Loucy (cell line): ENCODE data around the gene FOXC1.

ENCODE experiments used
- H2AFZ ChIP-seq: fragments of 200-600 bp; sonication (generic); 2 replicates; pipeline ENCODE4 v1.6.0; 2016; ENCODE audit warnings: antibody characterized with exemption, mild to moderate bottlenecking, low read length, moderate library complexity
- H3F3A ChIP-seq: fragments of 200-600 bp; 2 replicates; pipeline ENCODE4 v1.6.0; 2016; ENCODE audit warnings: antibody characterized with exemption, low read depth, mild to moderate bottlenecking
- H3K27me3 ChIP-seq: fragments of 200-600 bp; sonication (generic); 2 replicates; pipeline ENCODE4 v1.6.1; 2014; ENCODE audit warnings: low read length, mild to moderate bottlenecking; ENCODE audit not compliant: insufficient read depth, poor library complexity, severe bottlenecking
- H3K36me3 ChIP-seq: fragments of 200-600 bp; sonication (generic); 2 replicates; pipeline ENCODE4 v1.6.1; 2016; ENCODE audit warnings: low read length; ENCODE audit not compliant: insufficient read depth
- H3K4me1 ChIP-seq: fragments of 200-600 bp; sonication (generic); 2 replicates; pipeline ENCODE4 v1.5.1; 2014; ENCODE audit warnings: low read length, mild to moderate bottlenecking; ENCODE audit not compliant: insufficient read depth, poor library complexity, severe bottlenecking
- H3K4me2 ChIP-seq: fragments of 200-600 bp; sonication (generic); 2 replicates; pipeline ENCODE4 v1.6.0; 2014; ENCODE audit warnings: antibody characterized with exemption, low read length, low read depth, mild to moderate bottlenecking; ENCODE audit not compliant: poor library complexity, severe bottlenecking
- H3K4me3 ChIP-seq: fragments of 200-600 bp; sonication (generic); 2 replicates; pipeline ENCODE4 v1.5.1; 2014; ENCODE audit warnings: low read length, mild to moderate bottlenecking, mixed read lengths; ENCODE audit not compliant: poor library complexity, severe bottlenecking
- H3K79me2 ChIP-seq: fragments of 200-600 bp; sonication (generic); 2 replicates; pipeline ENCODE4 v1.6.1; 2014; ENCODE audit warnings: low read length; ENCODE audit not compliant: insufficient read depth
- H3K9ac ChIP-seq: fragments of 200-600 bp; sonication (generic); 2 replicates; pipeline ENCODE4 v1.6.0; 2014; ENCODE audit warnings: mild to moderate bottlenecking, low read depth, low read length, moderate library complexity; ENCODE audit not compliant: poor library complexity, severe bottlenecking
- H3K9me2 ChIP-seq: fragments of 200-600 bp; sonication (generic); replicated peaks from 2 replicates; pipeline ENCODE4 v1.6.1; 2016; ENCODE audit warnings: low read depth, low read length, mixed read lengths
- H3K9me3 ChIP-seq: fragments of 200-600 bp; sonication (generic); 2 replicates; pipeline ENCODE4 v1.6.1; 2014; ENCODE audit warnings: mild to moderate bottlenecking, antibody characterized with exemption, low read length, low read depth; ENCODE audit not compliant: insufficient read depth
- H4K20me1 ChIP-seq: fragments of 200-600 bp; sonication (generic); 2 replicates; pipeline ENCODE4 v1.6.0; 2014; ENCODE audit warnings: antibody characterized with exemption, low read length, mild to moderate bottlenecking; ENCODE audit not compliant: insufficient read depth, poor library complexity, severe bottlenecking
- CTCF ChIP-seq: fragments of 200-600 bp; sonication (generic); conservative IDR thresholded peaks from 2 replicates; pipeline ENCODE4 v1.5.1; 2014; ENCODE audit warnings: mild to moderate bottlenecking, antibody characterized with exemption, low read length
- EZH2phosphoT487 ChIP-seq: fragments of 200-600 bp; IDR thresholded peaks from 2 replicates; pipeline ENCODE4 v1.6.1; 2018; ENCODE audit warnings: antibody characterized with exemption, mild to moderate bottlenecking, moderate library complexity, borderline replicate concordance

Gene FOXC1

DNA sequence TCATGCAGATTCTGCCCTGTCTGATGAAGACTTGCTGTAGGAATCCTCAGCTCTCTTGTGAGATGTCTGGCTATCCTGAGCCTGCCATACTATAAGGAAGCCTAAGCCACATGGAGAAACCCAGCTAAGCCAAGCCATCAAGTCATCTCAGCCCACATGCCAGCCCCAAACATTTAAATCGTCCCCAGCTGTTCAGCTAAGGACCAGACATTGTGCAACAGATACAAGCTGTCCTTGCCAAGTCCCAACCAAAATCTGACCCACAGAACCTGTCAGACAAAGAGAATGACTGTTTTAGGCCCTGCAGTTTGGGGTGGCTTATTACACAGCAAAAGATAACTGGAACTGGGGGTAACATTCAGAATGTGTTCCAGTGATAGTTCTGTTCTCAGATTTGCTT lies 36.8 kb upstream of the FOXC1 start:
- Histone ChIP-seq H3K4me2 (no peak overlapping the region), H3K9me3 (peaks cover 10% of the 10 kb centered on the region; the same call in 1 of the 2 replicates), H3K9ac (no peak overlapping the region), H3K79me2 (no peaks in the 10 kb centered on the region), H3K36me3 (no peaks in the 10 kb centered on the region), H3K9me2 (no peaks in the 10 kb centered on the region), H2AFZ (no peak overlapping the region), H4K20me1 (no peaks in the 10 kb centered on the region), H3K4me1 (peaks cover 11% of the 10 kb centered on the region), H3K4me3 (no peak overlapping the region), H3K27me3 (no peaks in the 10 kb centered on the region), H3F3A (no peaks in the 10 kb centered on the region)
- no peak for TF ChIP-seq CTCF
- no peak for TF ChIP-seq EZH2phosphoT487

- Histone ChIP-seq H4K20me1 (no peaks in the 10 kb centered on the region), H3K9ac (no peak overlapping the region), H3K9me3 (peaks cover 10% of the 10 kb centered on the region; the same call in 1 of the 2 replicates), H3K4me2 (no peak overlapping the region), H3K4me1 (peaks cover 17% of the 10 kb centered on the region), H2AFZ (no peak overlapping the region), H3K4me3 (no peak overlapping the region), H3K9me2 (no peaks in the 10 kb centered on the region), H3K79me2 (no peaks in the 10 kb centered on the region), H3F3A (no peaks in the 10 kb centered on the region), H3K27me3 (no peaks in the 10 kb centered on the region), H3K36me3 (no peaks in the 10 kb centered on the region)
- TF ChIP-seq CTCF (no peak), EZH2phosphoT487 (no peak)
Observed at GRCh38 chr6:1574083-1574761, 35.5 kb upstream of the FOXC1 start.

GRCh38 chr6:1574890-1575209 lies 34.9 kb upstream of the FOXC1 start:
- Histone ChIP-seq H3K79me2 (no peaks in the 10 kb centered on the region), H3K27me3 (no peaks in the 10 kb centered on the region), H3K36me3 (no peaks in the 10 kb centered on the region), H4K20me1 (no peaks in the 10 kb centered on the region), H3K4me3 (no peak overlapping the region), H3K4me1 (peaks cover 17% of the 10 kb centered on the region), H3K4me2 (peak overlapping the region; percentile 15), H3K9me2 (no peaks in the 10 kb centered on the region), H3K9me3 (peaks cover 10% of the 10 kb centered on the region; the same call in 1 of the 2 replicates), H3K9ac (peak overlapping the region; percentile 12), H2AFZ (no peak overlapping the region), H3F3A (no peaks in the 10 kb centered on the region)
- TF ChIP-seq EZH2phosphoT487 (no peak), CTCF (no peak)
